Fibroblast of skin of back (primary cell): Measurements from ENCODE around the gene DNASE2B.
A peak's percentile ranks its signal among the peaks of the same experiment; 100 is the strongest.
"Not testable (repeated sequence)": the region's sequence is repeated elsewhere in the genome, so short reads cannot be mapped to it uniquely, and the experiment has no call there.

Experiments used
- DNase-seq: peaks from one replicate; pipeline ENCODE4 v3.0.0-alpha.2; 2013

Gene DNASE2B

DNA sequence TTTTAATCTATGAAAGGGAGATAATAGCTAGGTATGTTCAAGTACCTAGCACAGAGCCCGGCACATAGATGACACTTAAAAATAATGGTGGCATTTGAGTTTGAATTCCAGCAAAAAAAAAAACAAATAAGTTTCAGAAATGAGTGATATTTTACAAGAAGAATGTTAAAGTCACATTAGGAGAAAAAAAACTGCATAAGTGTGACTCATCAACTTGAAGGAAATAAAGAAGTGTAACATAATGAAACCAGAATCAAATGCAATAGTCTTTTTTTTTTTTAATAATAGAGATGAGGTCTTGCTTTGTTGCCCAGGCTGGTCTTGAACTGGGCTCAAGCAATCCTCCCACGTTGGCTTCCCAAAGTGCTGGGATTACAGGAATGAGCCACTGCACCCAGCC lies 17.1 kb downstream of the DNASE2B start:
- peak; percentile 36 for DNase-seq

DNA sequence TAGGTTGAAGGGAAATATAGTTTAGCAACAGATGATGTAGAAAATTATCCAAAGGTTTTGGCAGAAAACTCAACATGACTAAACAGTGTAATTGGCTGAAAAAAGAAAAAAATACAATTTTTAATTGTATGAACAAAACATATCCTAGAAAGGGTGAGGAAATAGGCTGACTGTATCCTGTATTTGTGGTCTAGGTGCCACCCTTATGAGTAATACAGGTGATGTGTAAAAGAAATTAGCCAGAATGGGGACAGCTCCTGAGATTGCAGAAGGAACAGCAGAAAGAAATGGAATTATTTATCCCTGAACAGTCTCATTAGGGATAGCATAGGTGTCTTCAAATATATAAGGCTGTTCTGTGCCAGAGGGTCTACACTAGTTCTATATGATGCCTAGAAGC lies 24.6 kb downstream of the DNASE2B start:
- no peak for DNase-seq

DNA sequence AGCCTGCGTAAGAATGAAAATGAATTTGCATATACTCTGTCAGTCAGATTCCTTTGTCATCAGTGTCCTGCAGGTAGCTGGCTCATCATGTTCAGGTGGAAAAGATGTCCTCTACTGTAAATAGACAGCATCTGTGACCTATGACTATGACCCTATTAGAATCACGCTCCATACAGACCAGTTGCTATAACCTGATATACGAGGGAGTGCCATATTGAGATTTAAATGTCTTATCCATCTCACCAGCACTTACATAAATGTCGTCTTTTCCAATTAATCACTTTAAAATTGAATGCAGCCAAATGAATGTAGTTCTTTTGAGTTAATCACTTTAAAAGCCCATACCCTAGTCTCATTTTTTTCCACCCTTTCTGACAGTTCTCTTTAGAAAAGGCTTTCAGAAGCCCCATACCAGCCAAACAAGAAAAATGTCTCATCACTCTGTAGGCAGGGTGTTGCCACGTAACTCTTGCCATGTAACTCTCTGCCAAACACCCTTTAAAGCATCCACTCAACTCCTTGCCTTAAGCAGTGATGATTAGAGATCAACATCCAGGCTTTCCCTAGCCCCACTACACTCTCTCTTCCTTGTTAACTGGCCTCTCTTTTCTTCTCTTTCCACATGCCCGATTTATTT lies 26.3 kb downstream of the DNASE2B start:
- no peak for DNase-seq

DNA sequence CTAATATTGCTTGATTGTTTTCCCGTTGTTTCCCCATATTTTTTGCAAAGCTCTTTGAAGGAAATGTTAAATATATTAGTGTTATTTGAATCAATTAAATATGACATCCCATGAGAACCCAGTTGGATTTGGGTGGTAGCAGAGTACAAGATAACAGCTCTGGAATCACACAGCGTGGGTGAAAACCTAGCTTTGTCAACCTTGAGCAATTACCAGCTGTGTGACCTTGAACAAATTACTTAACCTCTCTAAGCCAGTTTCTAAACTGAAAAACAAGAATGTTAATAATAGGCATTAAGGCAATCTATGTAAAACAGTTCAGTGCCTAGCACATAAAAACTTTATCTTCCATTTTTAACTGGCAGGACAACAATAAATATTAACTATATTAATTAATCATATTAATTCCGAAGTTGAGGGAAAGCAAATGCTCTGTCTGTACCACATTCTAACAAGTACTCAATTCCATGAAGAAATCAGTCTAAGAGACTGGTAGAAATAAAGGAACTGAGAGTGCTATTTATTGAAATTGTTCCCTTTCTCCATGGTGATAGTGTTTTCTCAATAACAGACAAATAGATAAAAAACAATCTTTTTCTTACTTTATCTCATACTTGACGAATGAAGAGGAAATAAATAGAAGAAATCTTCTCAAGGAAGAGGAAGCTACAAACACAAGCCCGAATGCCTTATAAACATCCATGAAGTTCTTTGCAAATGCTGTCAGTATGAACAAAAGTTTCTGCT lies 27.0 kb downstream of the DNASE2B start:
- no peak for DNase-seq

DNA sequence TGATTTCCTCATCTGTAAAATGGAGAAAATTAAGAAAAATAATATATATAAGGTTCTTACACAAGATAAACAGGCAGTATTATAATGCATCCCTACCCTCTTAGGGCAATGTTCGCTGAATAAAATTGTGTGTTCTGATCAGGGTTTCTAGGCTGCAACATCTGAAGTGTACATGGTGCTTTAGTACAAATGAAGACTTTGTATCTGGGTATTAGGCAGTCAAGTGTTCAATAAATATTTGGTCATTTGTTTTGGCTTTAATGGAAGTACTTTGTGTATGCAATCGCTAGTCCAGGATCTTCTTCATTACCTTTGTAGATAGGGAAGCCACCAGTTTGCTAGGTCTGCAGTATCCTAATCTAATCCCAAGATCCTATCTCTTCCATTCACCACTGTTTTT lies 28.1 kb downstream of the DNASE2B start:
- DNase-seq: no peak

DNA sequence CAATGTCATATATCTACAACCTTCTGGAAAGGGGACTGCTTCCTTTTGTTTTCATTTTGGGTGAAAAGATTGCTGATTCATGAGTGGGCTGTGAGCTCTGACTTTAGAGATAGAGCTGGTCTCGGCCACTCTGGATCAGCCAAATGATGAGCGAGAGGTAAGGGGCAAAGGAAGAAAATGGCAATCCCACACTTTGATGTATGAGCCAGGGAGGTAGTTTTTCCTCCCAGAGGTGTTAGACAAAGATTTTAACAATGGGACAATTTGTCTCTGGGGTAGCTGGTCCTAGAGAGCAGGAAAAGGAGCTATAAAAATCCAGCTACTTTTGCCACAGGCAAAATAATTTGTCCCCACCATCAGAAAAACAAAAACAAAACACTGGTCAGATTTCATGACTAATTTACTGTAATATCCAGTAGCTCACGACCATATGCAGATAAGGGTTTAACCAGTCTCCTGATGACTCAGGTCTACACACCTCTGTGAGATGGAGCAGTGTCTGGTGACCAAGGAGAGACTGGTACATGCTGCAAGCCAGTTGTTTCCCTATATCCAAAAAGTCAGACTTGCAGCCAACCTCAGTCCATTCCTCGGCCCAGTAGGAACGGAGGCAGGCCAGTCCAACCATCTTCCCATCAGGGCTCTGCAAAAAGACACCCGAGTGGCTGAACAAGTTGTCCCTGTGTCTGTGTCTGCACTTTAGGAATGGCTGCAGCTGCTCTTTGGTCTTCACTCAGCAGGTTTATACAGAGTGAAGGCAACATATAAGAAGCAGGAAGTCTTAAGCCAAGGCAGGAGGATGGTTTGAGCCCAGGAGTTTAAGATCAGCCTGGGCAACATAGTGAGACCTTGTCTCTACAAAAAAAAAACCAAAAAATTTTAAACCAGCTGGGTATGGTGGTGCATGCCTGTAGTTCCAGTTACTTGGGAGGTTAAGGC lies 29.2 kb downstream of the DNASE2B start:
- no peak for DNase-seq

DNA sequence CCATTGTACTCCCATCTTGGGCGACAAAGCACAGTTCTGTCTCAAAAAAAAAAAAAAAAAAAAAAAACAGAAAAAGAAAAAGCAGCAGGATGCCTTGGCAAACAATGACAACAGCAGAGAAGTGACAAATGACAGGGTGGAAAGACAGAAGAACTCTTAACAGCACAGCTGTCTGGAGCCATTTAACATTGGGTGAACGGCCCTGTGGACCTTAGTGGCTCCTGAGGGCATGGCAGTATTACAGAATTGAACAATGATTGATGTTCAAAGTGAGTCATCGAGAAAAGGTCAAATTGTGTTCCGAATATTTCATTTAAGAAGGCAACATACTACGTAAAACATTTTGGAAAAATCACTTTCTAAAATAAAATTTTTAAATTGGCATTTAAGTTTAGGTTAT lies 30.0 kb downstream of the DNASE2B start:
- no peak for DNase-seq

DNA sequence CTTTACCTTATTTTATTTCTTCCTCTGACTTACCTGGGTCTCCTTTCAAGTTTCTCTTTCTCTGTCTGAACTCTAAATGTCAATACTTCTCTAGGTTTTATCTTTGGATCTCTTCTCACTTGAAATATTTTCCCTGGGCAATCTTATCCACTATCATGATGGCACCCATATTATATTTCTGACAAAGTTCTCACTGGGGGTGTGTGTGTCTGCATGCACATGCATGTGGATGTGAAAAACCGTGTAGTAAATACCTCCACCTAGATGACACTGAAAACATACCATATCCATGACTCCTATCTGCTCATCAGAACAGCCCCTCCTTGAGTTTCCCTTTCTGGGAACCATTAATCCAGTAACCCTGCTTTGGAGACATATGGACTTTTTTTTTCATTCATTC lies 30.9 kb downstream of the DNASE2B start:
- DNase-seq: no peak

DNA sequence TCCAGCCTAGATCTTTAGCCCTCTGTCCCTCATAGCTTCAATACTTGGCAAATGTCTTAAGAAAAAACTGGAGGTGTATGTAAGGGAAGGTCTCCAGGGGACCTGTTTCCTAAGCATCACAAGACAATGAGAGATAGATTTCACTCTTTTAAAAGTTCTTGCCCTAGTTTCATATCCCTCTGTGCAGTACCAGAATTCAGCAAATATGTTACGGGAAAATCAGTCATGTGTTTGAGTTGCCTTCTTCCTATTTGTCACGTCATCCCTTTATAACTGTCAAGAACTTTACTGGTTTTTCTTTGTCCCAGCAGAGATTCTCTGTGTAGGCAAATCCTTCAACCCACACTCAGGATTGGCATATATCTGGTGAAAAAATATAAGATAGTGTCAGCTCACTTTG lies 32.3 kb downstream of the DNASE2B start:
- DNase-seq: no peak

DNA sequence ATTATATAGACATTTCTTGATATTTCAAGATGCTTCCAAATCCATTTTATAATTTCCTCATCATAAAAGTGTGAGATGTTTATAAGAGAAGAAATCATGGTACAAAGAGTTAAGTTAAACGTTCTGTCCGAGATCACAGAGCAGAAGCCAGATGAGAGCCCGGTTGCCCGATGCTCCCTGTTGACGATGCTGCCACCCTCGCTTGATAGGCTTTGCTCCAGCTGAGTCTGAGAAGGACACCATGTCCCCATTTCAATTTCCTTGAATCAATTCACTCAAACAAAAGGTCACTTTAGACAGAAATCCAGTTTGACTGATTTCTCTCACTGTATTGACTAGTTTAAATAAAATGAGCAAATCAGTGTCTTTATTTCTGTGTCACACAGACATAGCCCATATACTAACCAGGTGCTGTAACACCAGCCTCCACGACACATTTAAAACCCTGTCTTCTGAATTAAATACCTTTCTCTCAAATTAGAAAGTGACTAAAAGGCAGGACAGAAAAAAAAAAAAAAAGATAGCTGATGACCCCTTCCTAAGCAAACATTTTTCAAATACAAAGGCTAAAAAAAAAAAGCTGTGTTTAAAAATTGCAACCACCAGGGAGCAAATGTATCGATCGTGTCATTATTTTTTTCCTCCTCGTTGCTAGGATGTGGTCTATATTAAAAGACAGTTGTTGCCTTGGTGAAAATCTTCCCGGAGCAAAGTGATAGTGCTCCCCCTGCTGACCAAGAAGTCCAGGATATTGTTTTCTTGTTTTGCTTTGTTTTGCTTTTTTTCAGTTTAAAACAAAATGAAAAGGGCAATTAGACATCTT lies 35.2 kb downstream of the DNASE2B start:
- peak; percentile 66 for DNase-seq

DNA sequence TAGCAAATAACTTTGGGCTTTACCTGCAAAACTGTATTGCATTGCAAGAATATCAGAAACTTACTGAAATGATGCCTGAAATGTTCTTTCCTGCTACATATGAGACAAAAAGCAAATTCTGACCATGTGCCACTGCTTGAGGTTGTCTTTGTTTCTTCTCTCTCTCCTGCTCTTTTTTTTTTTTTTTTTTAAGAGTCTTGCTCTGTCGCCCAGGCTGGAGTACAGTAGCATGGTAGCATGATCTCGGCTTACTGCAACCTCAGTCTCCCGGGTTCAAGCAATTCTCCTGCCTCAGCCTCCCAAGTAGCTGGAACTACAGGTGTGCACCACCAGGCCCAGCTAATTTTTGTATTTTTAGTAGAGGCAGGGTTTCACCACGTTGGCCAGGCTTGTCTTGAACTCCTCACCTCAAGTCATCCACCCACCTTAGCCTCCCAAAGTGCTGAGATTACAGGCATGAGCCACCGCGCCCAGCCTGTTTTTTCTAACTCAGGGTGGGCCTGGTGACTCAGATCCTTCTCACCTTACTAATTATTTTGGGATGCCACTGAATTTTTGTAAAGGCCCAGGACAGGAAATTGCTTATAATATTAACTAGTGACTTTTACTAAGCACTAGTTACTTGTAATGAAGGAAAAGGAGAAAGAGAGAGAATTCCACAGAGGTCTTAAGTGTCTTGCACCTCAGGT lies 35.9 kb downstream of the DNASE2B start:
- DNase-seq: no peak

DNA sequence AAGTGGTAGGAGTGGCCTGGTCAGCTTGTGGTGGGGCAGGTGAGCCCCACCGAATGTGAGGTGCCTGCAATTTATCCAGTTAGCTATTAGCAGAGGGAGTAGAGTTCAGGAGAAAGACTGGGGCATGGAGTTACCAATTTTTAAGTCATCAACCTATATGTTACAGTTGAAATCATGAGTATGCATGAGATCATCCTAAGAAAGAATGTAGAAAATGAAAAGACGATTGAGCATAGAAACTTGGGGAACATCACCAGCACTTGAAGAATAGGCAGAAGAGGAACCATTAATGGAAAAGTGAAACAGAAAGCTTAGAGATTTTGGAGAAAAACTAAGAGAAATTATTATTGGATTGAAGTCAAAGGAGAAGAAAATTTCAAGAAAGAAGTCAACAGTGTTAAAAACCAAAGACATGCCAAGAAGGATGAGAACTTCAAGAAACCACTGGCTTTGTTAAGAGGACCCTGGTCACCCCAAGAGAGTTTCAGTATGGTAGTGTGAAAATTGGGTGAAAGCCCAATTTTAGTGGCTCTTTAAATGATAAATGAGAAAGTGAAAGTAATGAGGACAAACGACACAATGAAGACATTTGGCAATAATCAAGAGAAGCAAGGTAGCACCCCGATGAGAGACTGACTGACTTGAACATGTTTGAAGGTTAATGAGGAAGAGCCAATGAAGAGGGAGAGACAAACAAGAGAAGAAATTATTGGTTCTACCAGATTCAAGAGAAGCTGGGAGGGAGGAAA lies 36.7 kb downstream of the DNASE2B start:
- no peak for DNase-seq

DNA sequence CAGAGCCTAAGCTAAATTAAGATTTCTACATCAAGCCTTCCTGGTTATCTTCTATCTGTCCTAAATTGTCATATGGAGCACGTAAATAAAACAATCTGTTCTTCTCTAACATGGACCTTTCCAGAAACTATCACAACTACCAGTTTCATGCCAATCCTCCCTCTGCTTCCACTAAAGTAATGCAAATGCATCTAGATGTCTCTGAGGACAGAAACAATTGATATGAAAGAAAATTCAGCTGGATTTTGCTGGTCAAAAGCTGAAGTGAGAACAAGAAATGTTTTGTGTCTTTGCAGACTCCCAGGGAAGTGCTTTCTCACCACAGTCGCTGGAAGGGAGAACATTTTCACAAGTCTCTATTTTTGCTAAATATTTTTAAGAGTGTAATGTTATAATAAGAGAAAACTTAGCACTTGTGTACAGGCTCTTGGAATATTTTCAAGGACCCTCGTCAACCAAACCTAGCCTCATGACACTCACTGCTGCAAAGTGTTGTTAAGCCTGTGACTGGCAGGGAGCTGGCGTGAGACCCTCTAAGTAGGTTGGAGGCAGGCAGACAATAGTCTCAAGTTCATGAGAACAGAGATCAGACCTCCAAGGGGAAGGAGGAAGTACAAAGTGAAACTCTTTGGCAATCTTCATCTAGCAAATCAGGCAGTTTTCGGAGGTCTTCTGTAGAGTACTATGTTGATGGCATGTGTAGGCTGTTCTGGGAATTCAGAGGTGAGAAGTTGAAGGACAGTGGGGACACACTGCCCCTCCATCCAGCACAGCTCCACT lies 38.8 kb downstream of the DNASE2B start:
- no peak for DNase-seq

DNA sequence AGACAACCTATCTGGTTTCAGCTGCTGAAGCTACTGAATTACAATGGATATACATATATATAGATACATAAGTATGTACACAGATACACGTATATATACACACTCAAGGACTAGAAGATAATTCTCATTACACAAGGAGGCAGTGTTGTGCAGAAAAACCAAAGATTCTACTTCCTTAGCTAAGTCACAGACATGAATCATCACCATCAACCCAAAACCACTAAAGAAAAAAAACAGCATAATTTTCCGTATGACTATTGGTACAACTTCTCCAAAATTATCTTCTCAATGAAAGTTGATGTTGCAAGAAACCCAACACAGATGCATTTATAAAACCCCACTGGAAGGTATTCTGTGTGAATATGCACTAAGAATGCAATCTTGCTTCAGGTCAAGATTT lies 44.0 kb downstream of the DNASE2B start:
- DNase-seq: peak; percentile 89

DNA sequence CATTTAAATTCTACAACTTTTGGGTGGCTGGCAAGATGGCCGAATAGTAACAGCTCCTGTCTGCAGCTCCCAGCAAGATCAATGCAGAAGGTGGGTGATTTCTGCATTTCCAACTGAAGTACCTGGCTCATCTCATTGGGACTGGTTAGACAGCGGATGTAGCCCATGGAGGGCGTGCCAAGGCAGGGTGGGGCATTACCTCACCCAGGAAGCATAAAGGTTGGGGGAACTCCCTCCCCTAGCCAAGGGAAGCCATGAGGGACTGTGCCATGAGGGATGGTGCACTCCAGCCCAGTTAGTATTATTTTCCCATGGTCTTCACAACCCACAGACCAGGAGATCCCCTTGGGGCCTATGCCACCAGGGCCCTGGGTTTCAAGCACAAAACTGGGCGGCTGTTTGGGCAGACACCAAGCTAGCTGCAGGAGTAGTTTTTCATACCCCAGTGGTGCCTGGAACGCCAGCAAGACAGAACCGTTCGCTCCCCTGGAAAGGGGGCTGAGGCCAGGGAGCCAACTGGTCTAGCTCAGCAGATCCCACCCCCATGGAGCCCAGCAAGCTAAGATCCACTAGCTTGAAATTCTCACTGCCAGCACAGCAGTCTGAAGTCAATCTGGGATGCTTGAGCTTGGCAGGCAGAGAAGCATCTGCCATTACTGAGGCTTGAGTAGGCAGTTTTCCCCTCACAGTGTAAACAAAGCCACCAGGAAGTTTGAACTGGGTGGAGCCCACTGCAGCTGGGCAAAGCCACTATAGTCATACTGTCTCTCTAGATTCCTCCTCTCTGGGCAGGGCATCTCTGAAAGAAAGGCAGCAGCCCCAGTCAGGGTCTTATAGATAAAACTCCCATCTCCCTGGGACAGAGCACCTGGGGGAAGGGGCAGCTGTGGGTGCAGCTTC lies 44.7 kb downstream of the DNASE2B start:
- DNase-seq: peak; percentile 6

DNA sequence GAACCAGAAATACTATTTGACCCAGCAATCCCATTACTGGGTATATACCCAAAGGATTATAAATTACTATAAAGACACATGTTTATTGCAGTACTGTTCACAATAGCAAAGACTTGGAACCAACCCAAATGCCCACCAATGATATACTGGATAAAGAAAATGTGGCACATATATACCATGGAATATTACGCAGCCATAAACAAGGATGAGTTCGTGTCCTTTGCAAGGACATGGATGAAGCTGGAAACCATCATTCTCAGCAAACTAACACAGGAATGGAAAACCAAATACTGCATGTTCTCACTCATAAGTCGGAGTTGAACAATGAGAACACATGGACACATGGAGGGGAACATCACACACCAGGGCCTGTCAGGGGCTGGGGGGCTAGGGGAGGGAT lies 50.4 kb downstream of the DNASE2B start:
- not testable (repeated sequence) for DNase-seq

DNA sequence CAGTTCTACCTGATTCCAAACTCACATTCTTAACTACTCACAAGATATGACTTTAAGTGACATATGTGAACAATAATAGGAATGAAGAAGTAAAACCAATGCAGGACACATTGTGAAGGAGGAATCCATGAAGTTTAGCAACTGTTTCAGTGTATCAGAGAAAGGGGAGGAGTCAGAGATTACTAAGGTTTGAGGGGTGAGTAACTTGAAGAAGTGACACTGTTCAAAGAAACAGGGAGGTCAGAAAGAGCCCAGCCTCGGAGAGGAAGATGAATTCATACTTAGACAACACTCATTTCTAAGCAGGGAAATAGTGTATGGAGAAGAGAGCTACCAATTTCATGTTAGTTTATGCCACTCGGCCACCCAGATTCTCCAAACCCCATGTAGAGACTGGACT lies 52.6 kb downstream of the DNASE2B start:
- DNase-seq: no peak

DNA sequence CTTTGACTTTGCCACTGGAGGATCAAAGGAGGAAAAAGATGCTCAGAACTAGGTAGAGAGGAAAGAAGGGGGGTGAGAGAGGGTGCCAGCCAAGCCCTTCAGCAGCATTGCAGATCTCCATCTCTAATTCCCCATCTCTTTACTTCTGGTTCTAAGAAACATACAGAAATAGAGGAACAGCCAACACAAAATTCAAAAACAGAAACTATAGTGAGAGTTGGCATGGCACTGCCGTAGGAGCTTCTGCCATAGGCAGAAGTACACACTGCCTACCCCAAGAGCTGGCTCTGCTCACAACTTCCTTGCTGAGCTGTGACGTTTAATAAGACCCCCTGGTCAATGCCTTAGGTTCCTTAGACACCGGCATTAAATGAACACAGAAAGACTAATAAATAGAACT lies 54.2 kb downstream of the DNASE2B start:
- no peak for DNase-seq

DNA sequence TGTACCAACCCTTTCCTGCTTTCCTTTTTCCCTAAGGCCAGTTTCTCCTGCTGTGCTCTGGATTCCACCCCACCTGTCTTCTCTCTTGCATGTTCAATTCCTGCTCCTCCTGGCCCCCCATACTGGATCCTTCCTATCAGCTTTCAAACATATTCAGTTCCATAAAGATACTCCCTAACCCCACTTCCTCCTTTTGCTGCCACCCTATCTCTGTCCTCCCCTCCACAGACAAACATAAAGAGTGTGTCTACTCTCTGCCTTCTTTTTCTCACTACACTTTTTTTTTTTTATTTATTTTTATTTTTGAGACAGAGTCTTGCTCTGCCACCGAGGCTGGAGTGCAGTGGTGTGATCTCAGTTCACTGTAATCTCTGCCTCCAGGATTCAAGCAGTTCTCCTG lies 63.8 kb downstream of the DNASE2B start:
- DNase-seq: no peak
